Measurements from ENCODE around the gene ODAD4. TPM values are rescaled to one million over a fixed set of nuclear protein-coding genes. Genes with fewer than 3 reads are reported as not detected.
"Not testable (repeated sequence)": the region's sequence is repeated elsewhere in the genome, so short reads cannot be mapped to it uniquely, and the experiment has no call there.

ODAD4 gene
- polyA plus RNA-seq, 1 donor from 2014 or later: 0.10 TPM

- Mint-ChIP-seq H3K9me3 (no peaks in the 10 kb centered on the region), H3K27me3 (no peaks in the 10 kb centered on the region), H3K27ac (peak overlapping the region; percentile 72 to 92 (median 89)), H3K4me1 (peaks cover 19 to 26% (median 24%) of the 10 kb centered on the region in 3 donors), H3K36me3 (no peaks in the 10 kb centered on the region), H3K4me3 (peak overlapping the region; percentile 92 to 97 (median 94))
Measured at GRCh38 chr17:41919165-41919817, 11.1 kb upstream of the ODAD4 start.

DNA sequence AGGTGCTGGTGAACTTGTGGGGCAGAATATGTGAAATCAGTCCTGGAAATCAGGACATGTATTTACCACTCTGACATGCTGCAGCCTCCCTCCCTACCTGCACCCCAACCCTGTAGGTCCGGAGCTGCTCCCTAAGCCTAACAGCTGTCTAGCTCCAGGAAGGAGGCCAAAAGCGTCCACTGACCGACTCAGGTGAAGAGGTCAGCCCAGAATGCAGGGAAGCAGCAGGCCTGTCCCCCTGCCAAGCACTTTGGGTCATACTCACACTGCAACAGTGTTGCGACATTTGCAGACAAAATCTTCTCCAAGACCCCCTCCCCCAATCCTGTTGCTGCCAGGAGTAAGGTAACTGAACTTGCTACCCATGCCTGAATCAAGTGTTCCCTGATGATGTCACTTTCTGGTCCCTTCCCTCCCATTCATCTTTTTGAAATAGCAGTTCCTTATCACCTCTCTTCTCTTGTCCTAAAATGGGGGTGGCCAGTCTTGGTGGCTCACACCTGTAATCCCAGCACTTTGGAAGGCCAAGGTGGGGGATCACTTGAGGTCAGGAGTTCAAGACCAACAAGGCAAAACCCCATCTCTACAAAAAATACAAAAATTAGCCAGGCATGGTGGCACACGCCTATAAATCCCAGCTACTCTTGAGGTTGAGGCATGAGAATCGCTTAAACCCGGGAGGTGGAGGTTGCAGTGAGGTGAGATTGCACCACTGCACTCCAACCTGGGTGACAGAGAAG is 10.4 kb upstream of the ODAD4 start:
- Mint-ChIP-seq H3K27me3 (no peaks in the 10 kb centered on the region), H3K4me1 (peaks cover 14 to 21% (median 21%) of the 10 kb centered on the region in 3 donors), H3K4me3 (peak overlapping the region in 2 of 4 donors; percentile 92 to 97), H3K9me3 (no peaks in the 10 kb centered on the region), H3K27ac (peak overlapping the region in 1 of 3 donors; percentile 72), H3K36me3 (no peaks in the 10 kb centered on the region)

DNA sequence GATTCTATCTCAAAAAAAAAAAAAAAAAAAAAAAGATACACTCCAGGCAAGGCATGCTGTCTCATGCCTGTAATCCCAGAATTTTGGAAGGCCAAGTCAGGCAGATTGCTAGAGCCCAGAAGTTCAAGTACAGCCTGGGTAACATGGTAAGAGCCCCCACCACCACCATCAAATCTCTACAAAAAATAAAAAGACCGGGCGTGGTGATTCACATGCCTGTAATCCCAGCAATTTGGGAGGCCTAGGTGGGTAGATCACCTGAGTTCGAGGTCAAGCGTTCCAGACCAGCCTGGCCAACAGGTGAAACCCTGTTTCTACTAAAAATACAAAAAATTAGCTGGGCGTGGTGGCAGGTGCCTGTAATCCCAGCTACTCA is 9.8 kb upstream of the ODAD4 start:
- Mint-ChIP-seq H3K27ac (peak overlapping the region in 1 of 3 donors; percentile 72), H3K4me1 (peaks cover 12 to 21% (median 19%) of the 10 kb centered on the region in 3 donors), H3K9me3 (no peaks in the 10 kb centered on the region), H3K27me3 (no peaks in the 10 kb centered on the region), H3K4me3 (peak overlapping the region in 1 of 4 donors; percentile 97), H3K36me3 (no peaks in the 10 kb centered on the region)

DNA sequence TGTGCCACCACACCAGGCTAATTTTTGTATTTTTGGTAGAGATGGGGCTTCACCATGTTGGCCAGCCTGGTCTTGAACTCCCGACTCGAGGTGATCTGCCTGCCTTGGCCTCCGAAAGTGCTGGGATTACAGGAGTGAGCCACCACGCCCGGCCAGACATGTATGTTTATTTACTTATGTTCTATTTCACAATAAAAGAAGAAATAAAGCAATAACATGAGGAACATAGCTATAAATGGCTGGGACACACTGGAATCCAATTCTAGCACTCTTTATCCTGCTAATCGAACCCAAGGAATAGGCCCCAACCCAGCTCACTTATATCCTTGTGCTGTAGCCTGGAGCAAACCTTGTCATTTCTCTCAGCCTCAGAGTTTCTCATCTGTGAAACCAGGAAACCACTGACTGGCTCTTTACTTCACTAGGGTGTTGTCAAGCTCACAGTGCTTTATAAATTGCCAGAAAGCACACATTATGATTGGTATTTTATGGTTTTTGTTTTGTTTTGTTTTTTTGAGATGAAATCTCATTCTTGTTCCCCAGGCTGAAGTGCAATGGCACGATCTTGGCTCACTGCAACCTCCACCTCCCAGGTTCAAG is 4.3 kb upstream of the ODAD4 start:
- H3K4me3 Mint-ChIP-seq: peak overlapping the region in 1 of 4 donors; percentile 24
- no peaks in the 10 kb centered on the region for H3K27me3 Mint-ChIP-seq
- no peaks in the 10 kb centered on the region for H3K9me3 Mint-ChIP-seq
- H3K27ac Mint-ChIP-seq: peak overlapping the region in 1 of 3 donors; percentile 25
- H3K4me1 Mint-ChIP-seq: peaks cover 7 to 25% (median 24%) of the 10 kb centered on the region in 3 donors
- H3K36me3 Mint-ChIP-seq: no peaks in the 10 kb centered on the region

DNA sequence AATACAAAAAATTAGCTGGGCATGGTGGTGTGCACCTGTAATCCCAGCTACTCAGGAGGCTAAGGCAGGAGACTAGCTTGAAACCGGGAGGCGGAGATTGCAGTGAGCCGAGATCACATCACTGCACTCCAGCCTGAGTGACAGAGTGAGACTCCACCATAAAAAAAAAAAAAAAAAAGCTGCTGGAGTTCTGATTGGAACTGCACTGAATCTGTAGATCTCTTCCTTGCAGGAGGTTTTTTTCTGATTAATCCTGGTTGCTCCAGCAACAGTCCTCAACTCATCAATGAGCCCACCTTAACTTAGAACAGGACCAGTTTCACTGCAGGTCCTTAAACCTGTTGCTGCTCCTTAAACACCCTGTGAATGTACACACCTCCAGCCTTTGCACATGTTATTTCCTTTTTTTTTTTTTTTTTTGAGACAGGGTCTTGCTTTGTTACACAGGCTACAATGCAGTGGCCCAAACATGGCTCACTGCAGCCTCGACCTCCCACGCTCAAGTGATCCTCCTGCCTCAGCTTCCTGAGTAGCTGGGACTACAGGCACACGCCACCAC is 1.6 kb upstream of the ODAD4 start:
- H3K36me3 Mint-ChIP-seq: no peaks in the 10 kb centered on the region
- H3K27ac Mint-ChIP-seq: peak overlapping the region in 2 of 3 donors; percentile 88 to 98
- no peaks in the 10 kb centered on the region for H3K27me3 Mint-ChIP-seq
- peak overlapping the region in 3 of 4 donors; percentile 64 to 99 (median 89) for H3K4me3 Mint-ChIP-seq
- H3K4me1 Mint-ChIP-seq: peaks cover 11 to 29% (median 26%) of the 10 kb centered on the region in 3 donors
- H3K9me3 Mint-ChIP-seq: no peaks in the 10 kb centered on the region

- H3K27me3 Mint-ChIP-seq, H3K36me3 Mint-ChIP-seq, H3K9me3 Mint-ChIP-seq: not testable (repeated sequence)
Measured at GRCh38 chr17:41930833-41931156, 378 bp downstream of the ODAD4 start.

GRCh38 chr17:41931715-41932114 is 1.3 kb downstream of the ODAD4 start:
- H3K4me3 Mint-ChIP-seq: peak overlapping the region in 1 of 4 donors; percentile 33
- H3K4me1 Mint-ChIP-seq: peaks cover 11 to 27% (median 22%) of the 10 kb centered on the region in 3 donors
- H3K36me3 Mint-ChIP-seq, H3K27me3 Mint-ChIP-seq, H3K9me3 Mint-ChIP-seq: not testable (repeated sequence)
- peak overlapping the region in 1 of 3 donors; percentile 88 for H3K27ac Mint-ChIP-seq

More at GRCh38 chr17:41930833-41931156, 378 bp downstream of the ODAD4 start:
- Mint-ChIP-seq H3K4me1 (peaks cover 11 to 27% (median 26%) of the 10 kb centered on the region in 3 donors), H3K4me3 (peak overlapping the region; percentile 89 to 99 (median 98)), H3K27ac (peak overlapping the region; percentile 88 to 99 (median 98))

- Mint-ChIP-seq H3K27me3 (no peaks in the 10 kb centered on the region), H3K27ac (peak overlapping the region in 1 of 3 donors; percentile 88), H3K36me3 (no peaks in the 10 kb centered on the region), H3K4me3 (peak overlapping the region in 2 of 4 donors; percentile 33 to 65), H3K9me3 (no peaks in the 10 kb centered on the region), H3K4me1 (peaks cover 11 to 24% (median 21%) of the 10 kb centered on the region in 3 donors)
Measured at GRCh38 chr17:41932816-41933389, 2.5 kb downstream of the ODAD4 start.

DNA sequence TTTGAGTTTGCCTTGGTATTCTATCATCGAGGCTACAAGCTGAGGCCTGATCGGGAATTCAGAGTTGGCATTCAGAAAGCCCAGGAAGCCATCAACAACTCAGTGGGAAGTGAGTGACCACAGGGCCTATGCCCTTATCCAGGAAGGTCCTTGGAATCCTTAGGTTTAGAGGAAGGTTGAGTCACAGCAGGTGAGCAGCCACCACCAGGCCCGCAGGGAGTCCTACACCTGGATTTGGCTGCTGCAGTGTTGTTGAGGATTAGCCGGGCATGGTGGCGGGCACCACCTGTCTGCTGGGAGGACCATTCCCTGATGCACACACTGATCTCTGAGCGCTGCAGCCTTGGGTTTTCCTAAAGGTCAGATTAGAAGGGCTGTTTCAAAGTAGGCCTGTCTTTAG is 5.2 kb downstream of the ODAD4 start:
- Mint-ChIP-seq H3K4me3 (no peak overlapping the region), H3K36me3 (no peaks in the 10 kb centered on the region), H3K27me3 (peaks cover 3% of the 10 kb centered on the region), H3K27ac (no peak overlapping the region), H3K9me3 (no peaks in the 10 kb centered on the region), H3K4me1 (peaks cover 5 to 8% (median 5%) of the 10 kb centered on the region in 3 donors)

GRCh38 chr17:41937970-41938954 is 7.8 kb downstream of the ODAD4 start:
- Mint-ChIP-seq H3K4me3 (no peak overlapping the region), H3K36me3 (no peaks in the 10 kb centered on the region), H3K4me1 (no peaks in the 10 kb centered on the region), H3K9me3 (no peaks in the 10 kb centered on the region), H3K27me3 (peaks cover 3% of the 10 kb centered on the region), H3K27ac (no peak overlapping the region)

DNA sequence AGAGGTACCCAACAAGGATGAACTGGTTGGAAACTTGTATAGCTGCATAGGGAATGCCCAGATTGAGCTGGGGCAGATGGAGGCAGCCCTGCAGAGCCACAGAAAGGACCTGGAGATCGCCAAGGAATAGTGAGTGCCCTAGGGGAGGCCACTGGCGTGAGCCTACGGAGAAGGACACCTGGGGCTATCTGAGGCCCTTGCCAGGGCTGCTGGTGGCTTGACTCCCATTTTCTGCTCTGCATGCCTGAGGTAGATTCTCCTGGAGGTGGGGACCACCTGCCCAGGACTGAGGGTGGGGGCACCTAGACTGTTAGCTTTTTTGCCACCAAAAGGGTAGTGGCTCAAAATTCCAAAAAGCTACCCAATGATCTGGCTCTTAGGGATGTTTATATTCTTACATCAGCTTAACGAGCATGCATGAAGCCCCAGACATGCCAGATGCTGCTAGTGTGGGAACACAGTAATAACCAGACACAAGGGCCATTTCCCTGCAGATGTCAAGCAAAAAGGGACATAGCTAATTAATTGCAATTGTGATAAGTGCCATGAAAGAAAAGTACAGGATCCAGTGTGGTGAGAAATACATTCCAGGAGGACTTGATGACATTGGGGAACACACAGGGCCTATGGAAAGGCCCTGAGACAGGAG is 8.8 kb downstream of the ODAD4 start:
- Mint-ChIP-seq H3K9me3 (no peaks in the 10 kb centered on the region), H3K36me3 (no peaks in the 10 kb centered on the region), H3K4me3 (peak overlapping the region in 1 of 4 donors; percentile 26), H3K4me1 (no peaks in the 10 kb centered on the region), H3K27me3 (peaks cover 3% of the 10 kb centered on the region), H3K27ac (peak overlapping the region in 1 of 3 donors; percentile 71)

GRCh38 chr17:41939693-41940090 is 9.3 kb downstream of the ODAD4 start:
- Mint-ChIP-seq H3K36me3 (no peaks in the 10 kb centered on the region), H3K9me3 (no peaks in the 10 kb centered on the region), H3K27me3 (peaks cover 3% of the 10 kb centered on the region), H3K27ac (peak overlapping the region in 1 of 3 donors; percentile 71), H3K4me3 (no peak overlapping the region), H3K4me1 (no peaks in the 10 kb centered on the region)

GRCh38 chr17:41941168-41941567 is 10.8 kb downstream of the ODAD4 start:
- no peaks in the 10 kb centered on the region for H3K4me1 Mint-ChIP-seq
- no peak overlapping the region for H3K4me3 Mint-ChIP-seq
- H3K27ac Mint-ChIP-seq: no peak overlapping the region
- no peaks in the 10 kb centered on the region for H3K9me3 Mint-ChIP-seq
- no peaks in the 10 kb centered on the region for H3K36me3 Mint-ChIP-seq
- H3K27me3 Mint-ChIP-seq: peaks cover 3% of the 10 kb centered on the region
